Aorta (tissue), 5 donors: ENCODE measurements around the gene PRPH. TPM values are rescaled to one million over a fixed set of nuclear protein-coding genes. Genes with fewer than 3 reads are reported as not detected.

Experiments
- ATAC-seq: fragments of 200-7000 bp; cut with Tn5 transposase; one replicate; pipeline ENCODE4 v1.9.1; 2022; ENCODE audit warnings: moderate library complexity; ENCODE audit not compliant: low FRiP score
- DNase-seq, 2 donors: peaks; one replicate each; pipeline ENCODE4 v3.0.0-alpha.2; 2020
- H3K27ac ChIP-seq, 2 donors: one replicate each; pipeline ENCODE4 v1.5.1; 2013; ENCODE audit warnings: low read length in 2 of 2, mild to moderate bottlenecking in 2 of 2, moderate library complexity in 2 of 2, control low read depth in 1 of 2, inconsistent platforms in 1 of 2, low read depth in 1 of 2
- H3K27me3 ChIP-seq, 2 donors: one replicate each; pipeline ENCODE4 v1.6.1; 2013; ENCODE audit warnings: control low read depth in 1 of 2, low read length in 1 of 2, mild to moderate bottlenecking in 1 of 2, moderate library complexity in 1 of 2; ENCODE audit not compliant: insufficient read depth in 2 of 2, control insufficient read depth in 1 of 2
- H3K36me3 ChIP-seq, 2 donors: one replicate each; pipeline ENCODE4 v1.6.1; 2013; ENCODE audit warnings: control low read depth in 1 of 2, low read length in 1 of 2, mild to moderate bottlenecking in 1 of 2; ENCODE audit not compliant: insufficient read depth in 2 of 2, control insufficient read depth in 1 of 2
- H3K4me1 ChIP-seq, 2 donors: one replicate each; pipeline ENCODE4 v1.6.1; 2013; ENCODE audit warnings: low read length in 2 of 2, control low read depth in 1 of 2, mild to moderate bottlenecking in 1 of 2, moderate library complexity in 1 of 2; ENCODE audit not compliant: insufficient read depth in 2 of 2, control insufficient read depth in 1 of 2
- H3K4me3 ChIP-seq, 2 donors: one replicate each; pipeline ENCODE4 v1.5.1; 2013; ENCODE audit warnings: low read length in 2 of 2, control low read depth in 1 of 2, mild to moderate bottlenecking in 1 of 2
- H3K9me3 ChIP-seq: one replicate; pipeline ENCODE4 v1.6.1; 2013; ENCODE audit warnings: mild to moderate bottlenecking, low read length; ENCODE audit not compliant: control insufficient read depth
- WGBS, 2 donors: extraction: QIAGEN DNeasy Blood & Tissue Kit; methylation state at CpG; one replicate each; pipeline ENCODE4 v1.1.7; 2013; 5-methylcytosine and 5-hydroxymethylcytosine counted together
- intact Hi-C, 2 donors: fragments of 100-400 bp; cut with DNase I; formaldehyde crosslinking; loops; one replicate each; pipeline versions ENCODE4 v1.14.2 to v1.15.0; 2022
- polyA plus RNA-seq, 2 donors: library from polyadenylated mRNA; stranded (reverse); fragments of 200-250 nt; gene quantifications; one replicate each; pipeline ENCODE4 v1.2.3, GENCODE V29; 2013
- total RNA-seq, 2 donors: library from RNA; stranded (reverse); fragmentation: NEBNext Ultra II Directional; extraction: Animal tissue kit (Norgen Biotek cat#: 25700); gene quantifications; one replicate each; pipeline ENCODE4 v1.2.1, GENCODE V29; 2021
- donor health status: healthy with polysubstance abuse.
- donor health status: Bipolar disorder and iron deficiency.
- donor health status: DM: no; HTN: no; CAD: no.
- donor health status: DM: no; HTN: no; CAD: no.
- donor health status: DM: yes; HTN: yes; CAD: no.

Gene PRPH
- total and polyA plus RNA-seq, 4 donors = 0.49 to 13.8 (median 5.4) TPM; not detected in 1

GRCh38 chr12:49338830-49339463 lies 44.0 kb downstream of the PRPH start:
- Histone ChIP-seq H3K4me1 (no peaks in the 10 kb centered on the region), H3K36me3 (no peaks in the 10 kb centered on the region), H3K9me3 (no peaks in the 10 kb centered on the region), H3K27me3 (no peaks in the 10 kb centered on the region), H3K4me3 (no peak overlapping the region), H3K27ac (no peak overlapping the region)
- ATAC-seq (no peak), DNase-seq (peak in 1 of 2 donors; percentile 51)
- 84 to 94% methylated on average over 6 of the region's 6 CpGs for WGBS, 2 donors
- intact Hi-C loops = no loop called here

GRCh38 chr12:49339464-49339861 lies 44.5 kb downstream of the PRPH start:
- DNase-seq (peak in 1 of 2 donors; percentile 36), ATAC-seq (no peak)
- Histone ChIP-seq H3K27ac (no peak overlapping the region), H3K4me1 (no peaks in the 10 kb centered on the region), H3K4me3 (no peak overlapping the region), H3K9me3 (no peaks in the 10 kb centered on the region), H3K36me3 (no peaks in the 10 kb centered on the region), H3K27me3 (no peaks in the 10 kb centered on the region)
- intact Hi-C loops = no loop called here
- WGBS, 2 donors = 58 to 61% methylated on average over 5 of the region's 5 CpGs

- H3K36me3 ChIP-seq = no peaks in the 10 kb centered on the region
- H3K4me1 ChIP-seq = no peaks in the 10 kb centered on the region
- H3K27ac ChIP-seq = no peak overlapping the region
- H3K27me3 ChIP-seq = no peaks in the 10 kb centered on the region
- H3K9me3 ChIP-seq = no peaks in the 10 kb centered on the region
- WGBS, 2 donors = 79 to 88% methylated on average over 6 of the region's 6 CpGs
- DNase-seq = no peak
- ATAC-seq = no peak
- no peak overlapping the region for H3K4me3 ChIP-seq
- intact Hi-C loops = no loop called here
Observed at GRCh38 chr12:49340095-49340870, 45.3 kb downstream of the PRPH start.

GRCh38 chr12:49340971-49341776 lies 46.2 kb downstream of the PRPH start:
- 75 to 79% methylated on average over 14 of the region's 14 CpGs for WGBS, 2 donors
- intact Hi-C loops = no loop called here
- H3K27me3 ChIP-seq = no peaks in the 10 kb centered on the region
- H3K4me1 ChIP-seq = no peaks in the 10 kb centered on the region
- H3K27ac ChIP-seq = no peak overlapping the region
- no peaks in the 10 kb centered on the region for H3K9me3 ChIP-seq
- no peak overlapping the region for H3K4me3 ChIP-seq
- no peaks in the 10 kb centered on the region for H3K36me3 ChIP-seq
- ATAC-seq = no peak
- peak in 1 of 2 donors; percentile 41 for DNase-seq

GRCh38 chr12:49341777-49342065 lies 46.8 kb downstream of the PRPH start:
- DNase-seq (no peak), ATAC-seq (no peak)
- no peaks in the 10 kb centered on the region for H3K27me3 ChIP-seq
- no peak overlapping the region for H3K4me3 ChIP-seq
- H3K4me1 ChIP-seq = no peaks in the 10 kb centered on the region
- WGBS, 2 donors = 83 to 88% methylated on average over 21 of the region's 21 CpGs
- no peaks in the 10 kb centered on the region for H3K9me3 ChIP-seq
- H3K36me3 ChIP-seq = no peaks in the 10 kb centered on the region
- H3K27ac ChIP-seq = no peak overlapping the region
- intact Hi-C loops = no loop called here

- Histone ChIP-seq H3K36me3 (no peaks in the 10 kb centered on the region), H3K27me3 (no peaks in the 10 kb centered on the region), H3K4me1 (no peaks in the 10 kb centered on the region), H3K4me3 (no peak overlapping the region), H3K9me3 (no peaks in the 10 kb centered on the region), H3K27ac (no peak overlapping the region)
- WGBS, 2 donors = 7 to 8% methylated on average over 53 to 58 of the region's 58 CpGs
- peak; percentile 66 for ATAC-seq
- peak; percentile 85 to 91 for DNase-seq
- intact Hi-C loops = no loop called here
Observed at GRCh38 chr12:49342066-49342913, 47.3 kb downstream of the PRPH start.

- no peak overlapping the region for H3K27ac ChIP-seq
- H3K36me3 ChIP-seq = no peaks in the 10 kb centered on the region
- H3K9me3 ChIP-seq = no peaks in the 10 kb centered on the region
- H3K4me1 ChIP-seq = no peaks in the 10 kb centered on the region
- DNase-seq = peak in 1 of 2 donors; percentile 62
- 8% methylated on average over 33 of the region's 33 CpGs for WGBS, 2 donors
- no peak overlapping the region for H3K4me3 ChIP-seq
- no peak for ATAC-seq
- intact Hi-C loops = no loop called here
- H3K27me3 ChIP-seq = no peaks in the 10 kb centered on the region
Observed at GRCh38 chr12:49342914-49343731, 48.2 kb downstream of the PRPH start.
